HEK293 (cell line): ENCODE measurements around the gene CLEC4G.

Experiments used
- CTCF ChIA-PET: fragments of 350-600 bp; formaldehyde crosslinking; extraction: SDS; loops from one replicate; lab custom pipeline; 2021; ENCODE audit warnings: antibody characterized with exemption; lab: Yijun Ruan, JAX
- POLR2A ChIA-PET: fragments of 300-600 bp; formaldehyde crosslinking; extraction: SDS; loops from one replicate; lab custom pipeline; 2020; ENCODE audit warnings: antibody characterized with exemption, inconsistent platforms; lab: Yijun Ruan, JAX
- H3K27ac ChIP-seq: fragments of 200-500 bp; sonication (Bioruptor generic); 2 replicates; pipeline ENCODE4 v1.5.1; 2014; ENCODE audit warnings: low read depth, low read length, control low read depth, inconsistent platforms; ENCODE audit errors: extremely low read depth
- H3K36me3 ChIP-seq, 2 experiments: fragments of 200-500 bp in 1 of 2; sonication (Bioruptor generic) in 1 of 2; 1 replicate in 1 of 2; 2 replicates in 1 of 2; pipeline ENCODE4 v1.5.1; 2014 to 2017; ENCODE audit warnings: inconsistent platforms in 2 of 2, low read length in 2 of 2; ENCODE audit not compliant: control insufficient read depth in 2 of 2, insufficient read depth in 1 of 2
- H3K4me1 ChIP-seq: fragments of 200-500 bp; sonication (Bioruptor generic); 2 replicates; pipeline ENCODE4 v1.5.1; 2014; ENCODE audit warnings: mild to moderate bottlenecking, low read length, inconsistent platforms; ENCODE audit not compliant: control insufficient read depth, insufficient read depth
- H3K4me3 ChIP-seq: 2 replicates; pipeline ENCODE4 v1.5.1; 2011; ENCODE audit warnings: low read depth, mild to moderate bottlenecking, control low read depth, low read length, moderate library complexity
- H3K9me3 ChIP-seq: fragments of 200-500 bp; sonication (Bioruptor generic); 2 replicates; pipeline ENCODE4 v1.5.1; 2014; ENCODE audit warnings: low read depth, low read length, inconsistent platforms; ENCODE audit not compliant: control insufficient read depth, insufficient read depth
- GLIS2 ChIP-seq: fragments of 450-650 bp; formaldehyde crosslinking; IDR thresholded peaks from 2 replicates; pipeline ENCODE4 v1.5.1; 2016; ENCODE audit warnings: missing biosample characterization, missing genetic modification characterization
- HOXD13 ChIP-seq: sonication (generic); formaldehyde crosslinking; IDR thresholded peaks from 2 replicates; pipeline ENCODE4 v1.8.0; 2022; ENCODE audit warnings: missing genetic modification reagents, borderline replicate concordance
- MEIS1 ChIP-seq: sonication (generic); formaldehyde crosslinking; IDR thresholded peaks from 2 replicates; pipeline ENCODE4 v1.8.1; 2022; ENCODE audit warnings: missing genetic modification reagents, mild to moderate bottlenecking, borderline replicate concordance
- OVOL3 ChIP-seq: fragments of 450-650 bp; formaldehyde crosslinking; IDR thresholded peaks from 2 replicates; pipeline ENCODE4 v1.5.1; 2016; ENCODE audit warnings: missing biosample characterization, missing genetic modification characterization
- SCRT2 ChIP-seq: fragments of 450-650 bp; formaldehyde crosslinking; IDR thresholded peaks from 2 replicates; pipeline ENCODE4 v1.5.1; 2016; ENCODE audit warnings: missing biosample characterization, missing genetic modification characterization
- SP2 ChIP-seq: fragments of 450-650 bp; formaldehyde crosslinking; IDR thresholded peaks from 2 replicates; pipeline ENCODE4 v1.5.1; 2016; ENCODE audit warnings: missing biosample characterization, missing genetic modification characterization
- YY2 ChIP-seq: fragments of 450-650 bp; formaldehyde crosslinking; IDR thresholded peaks from 2 replicates; pipeline ENCODE4 v1.5.1; 2016; ENCODE audit warnings: missing biosample characterization, missing genetic modification characterization
- ZBTB21 ChIP-seq: fragments of 450-650 bp; formaldehyde crosslinking; IDR thresholded peaks from 2 replicates; pipeline ENCODE4 v1.5.1; 2017; ENCODE audit warnings: missing biosample characterization, missing genetic modification characterization
- ZIC2 ChIP-seq: fragments of 450-650 bp; formaldehyde crosslinking; IDR thresholded peaks from 2 replicates; pipeline ENCODE4 v1.5.1; 2016; ENCODE audit warnings: missing biosample characterization, missing genetic modification characterization
- ZNF174 ChIP-seq: fragments of 450-650 bp; formaldehyde crosslinking; IDR thresholded peaks from 2 replicates; pipeline ENCODE4 v1.5.0; 2017; ENCODE audit warnings: missing biosample characterization, mild to moderate bottlenecking, missing genetic modification characterization
- ZNF221 ChIP-seq: fragments of 450-650 bp; formaldehyde crosslinking; IDR thresholded peaks from 2 replicates; pipeline ENCODE4 v1.5.1; 2017; ENCODE audit warnings: missing biosample characterization, missing genetic modification characterization, borderline replicate concordance
- ZNF248 ChIP-seq: fragments of 450-650 bp; formaldehyde crosslinking; IDR thresholded peaks from 2 replicates; pipeline ENCODE4 v1.5.1; 2017; ENCODE audit warnings: missing biosample characterization, missing genetic modification characterization
- ZNF266 ChIP-seq: fragments of 450-650 bp; formaldehyde crosslinking; IDR thresholded peaks from 2 replicates; pipeline ENCODE4 v1.5.1; 2016; ENCODE audit warnings: missing biosample characterization, missing genetic modification characterization, low read depth
- ZNF324 ChIP-seq: fragments of 450-650 bp; formaldehyde crosslinking; IDR thresholded peaks from 2 replicates; pipeline ENCODE4 v1.5.1; 2016; ENCODE audit warnings: missing biosample characterization, missing genetic modification characterization
- ZNF350 ChIP-seq: fragments of 450-650 bp; formaldehyde crosslinking; IDR thresholded peaks from 2 replicates; pipeline ENCODE4 v1.5.0; 2017; ENCODE audit warnings: missing biosample characterization, mild to moderate bottlenecking, missing genetic modification characterization
- ZNF391 ChIP-seq: fragments of 450-650 bp; formaldehyde crosslinking; IDR thresholded peaks from 2 replicates; pipeline ENCODE4 v1.5.1; 2016; ENCODE audit warnings: low read depth, missing biosample characterization, missing genetic modification characterization, borderline replicate concordance
- ZNF416 ChIP-seq: fragments of 450-650 bp; formaldehyde crosslinking; IDR thresholded peaks from 2 replicates; pipeline ENCODE4 v1.5.1; 2016; ENCODE audit warnings: missing biosample characterization, missing genetic modification characterization
- ZNF501 ChIP-seq: fragments of 450-650 bp; formaldehyde crosslinking; IDR thresholded peaks from 2 replicates; pipeline ENCODE4 v1.5.1; 2016; ENCODE audit warnings: missing biosample characterization, missing genetic modification characterization
- ZNF514 ChIP-seq: fragments of 450-650 bp; formaldehyde crosslinking; IDR thresholded peaks from 2 replicates; pipeline ENCODE4 v1.5.1; 2016; ENCODE audit warnings: missing biosample characterization, missing genetic modification characterization
- ZNF561 ChIP-seq: fragments of 450-650 bp; IDR thresholded peaks from 2 replicates; pipeline ENCODE4 v1.5.1; 2018; ENCODE audit warnings: missing biosample characterization, missing genetic modification characterization, borderline replicate concordance
- ZNF623 ChIP-seq: fragments of 450-650 bp; formaldehyde crosslinking; IDR thresholded peaks from 2 replicates; pipeline ENCODE4 v1.5.1; 2016; ENCODE audit warnings: missing biosample characterization, missing genetic modification characterization
- ZNF658 ChIP-seq: fragments of 450-650 bp; formaldehyde crosslinking; IDR thresholded peaks from 2 replicates; pipeline ENCODE4; 2016; ENCODE audit warnings: missing biosample characterization, missing genetic modification characterization
- ZSCAN23 ChIP-seq: fragments of 450-650 bp; formaldehyde crosslinking; IDR thresholded peaks from 2 replicates; pipeline ENCODE4 v1.5.1; 2016; ENCODE audit warnings: missing biosample characterization, missing genetic modification characterization
- ZXDB ChIP-seq: fragments of 450-650 bp; formaldehyde crosslinking; IDR thresholded peaks from 2 replicates; pipeline ENCODE4 v1.5.1; 2016; ENCODE audit warnings: missing biosample characterization, missing genetic modification characterization
- TF ChIP-seq, protein P1 (sequence below): fragments of 450-650 bp; formaldehyde crosslinking; IDR thresholded peaks from 2 replicates; pipeline ENCODE4 v1.5.1; 2016; ENCODE audit warnings: missing biosample characterization, missing genetic modification characterization
- TF ChIP-seq, protein P2 (sequence below): fragments of 450-650 bp; formaldehyde crosslinking; IDR thresholded peaks from 2 replicates; pipeline ENCODE4 v1.5.1; 2016; ENCODE audit warnings: missing biosample characterization, missing genetic modification characterization
- TF ChIP-seq, protein P3 (sequence below): fragments of 450-650 bp; formaldehyde crosslinking; IDR thresholded peaks from 2 replicates; pipeline ENCODE4 v1.5.1; 2016; ENCODE audit warnings: missing biosample characterization, missing genetic modification characterization
- TF ChIP-seq, protein P4 (sequence below): fragments of 450-650 bp; formaldehyde crosslinking; IDR thresholded peaks from 2 replicates; pipeline ENCODE4; 2016; ENCODE audit warnings: missing biosample characterization, missing genetic modification characterization
- TF ChIP-seq, protein P5 (sequence below): fragments of 450-650 bp; formaldehyde crosslinking; IDR thresholded peaks from 2 replicates; pipeline ENCODE4 v1.5.1; 2016; ENCODE audit warnings: missing biosample characterization, missing genetic modification characterization, low read depth

CLEC4G gene

DNA sequence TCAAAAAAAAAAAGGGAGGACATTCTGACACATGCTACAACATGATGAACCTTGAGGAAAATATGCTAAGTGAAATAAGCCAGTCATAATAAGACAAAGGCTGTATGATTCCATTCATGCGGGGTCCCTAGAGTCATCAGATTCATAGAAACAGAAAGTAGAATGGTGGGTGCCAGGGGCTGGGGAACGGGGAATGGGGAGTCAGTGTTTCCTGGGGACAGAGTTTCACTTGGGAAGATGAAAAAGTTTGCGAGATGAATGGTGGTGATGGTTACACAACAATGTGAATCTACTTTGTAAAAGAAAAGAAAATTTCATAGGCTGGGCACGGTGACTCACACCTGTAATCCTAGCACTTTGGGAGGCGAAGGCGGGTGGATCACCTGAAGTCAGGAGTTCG lies 6.1 kb upstream of the CLEC4G start:
- Histone ChIP-seq H3K36me3 (no peaks in the 10 kb centered on the region), H3K4me1 (no peaks in the 10 kb centered on the region), H3K4me3 (no peak overlapping the region), H3K9me3 (no peaks in the 10 kb centered on the region), H3K27ac (no peak overlapping the region)
- ChIA-PET POLR2A (no interaction called here), CTCF (interaction anchor here (0.7 to 1.2 kb wide), 3 partner anchors 170 to 186 kb away, joined by 3 to 6 read pairs (median 3); no protein-coding TSS in a partner anchor)
- TF ChIP-seq, protein P1, sequence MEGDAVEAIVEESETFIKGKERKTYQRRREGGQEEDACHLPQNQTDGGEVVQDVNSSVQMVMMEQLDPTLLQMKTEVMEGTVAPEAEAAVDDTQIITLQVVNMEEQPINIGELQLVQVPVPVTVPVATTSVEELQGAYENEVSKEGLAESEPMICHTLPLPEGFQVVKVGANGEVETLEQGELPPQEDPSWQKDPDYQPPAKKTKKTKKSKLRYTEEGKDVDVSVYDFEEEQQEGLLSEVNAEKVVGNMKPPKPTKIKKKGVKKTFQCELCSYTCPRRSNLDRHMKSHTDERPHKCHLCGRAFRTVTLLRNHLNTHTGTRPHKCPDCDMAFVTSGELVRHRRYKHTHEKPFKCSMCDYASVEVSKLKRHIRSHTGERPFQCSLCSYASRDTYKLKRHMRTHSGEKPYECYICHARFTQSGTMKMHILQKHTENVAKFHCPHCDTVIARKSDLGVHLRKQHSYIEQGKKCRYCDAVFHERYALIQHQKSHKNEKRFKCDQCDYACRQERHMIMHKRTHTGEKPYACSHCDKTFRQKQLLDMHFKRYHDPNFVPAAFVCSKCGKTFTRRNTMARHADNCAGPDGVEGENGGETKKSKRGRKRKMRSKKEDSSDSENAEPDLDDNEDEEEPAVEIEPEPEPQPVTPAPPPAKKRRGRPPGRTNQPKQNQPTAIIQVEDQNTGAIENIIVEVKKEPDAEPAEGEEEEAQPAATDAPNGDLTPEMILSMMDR (tag by site-specific recombination): no peak
- TF ChIP-seq ZIC2 (tag by site-specific recombination): no peak
- TF ChIP-seq ZNF266 (tag by site-specific recombination): no peak
- no peak for TF ChIP-seq ZNF324
- TF ChIP-seq, protein P2, sequence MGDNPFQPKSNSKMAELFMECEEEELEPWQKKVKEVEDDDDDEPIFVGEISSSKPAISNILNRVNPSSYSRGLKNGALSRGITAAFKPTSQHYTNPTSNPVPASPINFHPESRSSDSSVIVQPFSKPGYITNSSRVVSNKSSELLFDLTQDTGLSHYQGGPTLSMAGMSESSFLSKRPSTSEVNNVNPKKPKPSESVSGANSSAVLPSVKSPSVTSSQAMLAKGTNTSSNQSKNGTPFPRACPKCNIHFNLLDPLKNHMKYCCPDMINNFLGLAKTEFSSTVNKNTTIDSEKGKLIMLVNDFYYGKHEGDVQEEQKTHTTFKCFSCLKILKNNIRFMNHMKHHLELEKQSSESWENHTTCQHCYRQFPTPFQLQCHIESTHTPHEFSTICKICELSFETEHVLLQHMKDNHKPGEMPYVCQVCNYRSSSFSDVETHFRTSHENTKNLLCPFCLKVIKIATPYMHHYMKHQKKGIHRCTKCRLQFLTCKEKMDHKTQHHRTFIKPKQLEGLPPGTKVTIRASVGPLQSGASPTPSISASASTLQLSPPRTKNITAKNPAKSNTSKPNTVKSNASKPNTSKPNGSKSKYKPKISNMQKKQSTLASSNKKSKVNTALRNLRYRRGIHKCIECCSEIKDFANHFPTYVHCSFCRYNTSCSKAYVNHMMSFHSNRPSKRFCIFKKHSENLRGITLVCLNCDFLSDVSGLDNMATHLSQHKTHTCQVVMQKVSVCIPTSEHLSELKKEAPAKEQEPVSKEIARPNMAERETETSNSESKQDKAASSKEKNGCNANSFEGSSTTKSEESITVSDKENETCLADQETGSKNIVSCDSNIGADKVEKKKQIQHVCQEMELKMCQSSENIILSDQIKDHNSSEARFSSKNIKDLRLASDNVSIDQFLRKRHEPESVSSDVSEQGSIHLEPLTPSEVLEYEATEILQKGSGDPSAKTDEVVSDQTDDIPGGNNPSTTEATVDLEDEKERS (tag by site-specific recombination): no peak
- TF ChIP-seq ZXDB: no peak
- no peak for TF ChIP-seq ZNF416 (tag by site-specific recombination)
- TF ChIP-seq SP2 (tag by site-specific recombination): no peak
- TF ChIP-seq GLIS2 (tag by site-specific recombination): no peak
- TF ChIP-seq ZNF623 (tag by site-specific recombination): no peak
- no peak for TF ChIP-seq ZNF501 (tag by site-specific recombination)
- no peak for TF ChIP-seq YY2 (tag by site-specific recombination)
- TF ChIP-seq ZNF174: no peak
- TF ChIP-seq ZNF248: no peak

DNA sequence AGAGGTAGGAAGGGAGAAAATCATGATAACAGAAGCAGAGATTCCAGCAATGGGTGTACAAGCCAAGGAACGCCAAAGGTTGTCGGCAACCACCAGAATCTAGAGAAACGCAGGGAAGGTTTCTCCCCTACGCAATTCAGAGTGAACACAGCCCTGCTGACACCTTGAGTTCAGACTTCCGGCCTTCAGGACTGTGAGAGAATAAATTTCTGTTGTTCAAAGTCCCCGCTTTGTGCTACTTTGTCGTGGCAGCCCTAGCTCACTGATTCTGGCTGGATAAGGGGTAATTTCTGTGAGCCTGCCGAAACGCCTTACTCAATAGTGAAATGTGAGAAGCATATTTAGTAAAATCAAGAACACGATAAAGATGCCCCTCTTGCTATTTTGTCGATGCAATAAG lies 5.3 kb upstream of the CLEC4G start:
- no peaks in the 10 kb centered on the region for H3K36me3 ChIP-seq
- H3K4me1 ChIP-seq: no peaks in the 10 kb centered on the region
- H3K4me3 ChIP-seq: no peak overlapping the region
- H3K27ac ChIP-seq: no peak overlapping the region
- POLR2A ChIA-PET: no interaction called here
- H3K9me3 ChIP-seq: no peaks in the 10 kb centered on the region
- CTCF ChIA-PET: interaction anchor here (0.7 to 0.8 kb wide), 2 partner anchors 169 to 185 kb away, joined by 3 read pairs; no protein-coding TSS in a partner anchor
- TF ChIP-seq, protein P3, sequence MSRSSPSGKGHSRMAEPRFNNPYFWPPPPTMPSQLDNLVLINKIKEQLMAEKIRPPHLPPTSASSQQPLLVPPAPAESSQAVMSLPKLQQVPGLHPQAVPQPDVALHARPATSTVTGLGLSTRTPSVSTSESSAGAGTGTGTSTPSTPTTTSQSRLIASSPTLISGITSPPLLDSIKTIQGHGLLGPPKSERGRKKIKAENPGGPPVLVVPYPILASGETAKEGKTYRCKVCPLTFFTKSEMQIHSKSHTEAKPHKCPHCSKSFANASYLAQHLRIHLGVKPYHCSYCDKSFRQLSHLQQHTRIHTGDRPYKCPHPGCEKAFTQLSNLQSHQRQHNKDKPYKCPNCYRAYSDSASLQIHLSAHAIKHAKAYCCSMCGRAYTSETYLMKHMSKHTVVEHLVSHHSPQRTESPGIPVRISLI (tag by site-specific recombination): no peak
- TF ChIP-seq HOXD13 (CRISPR knock-in tag): no peak
- TF ChIP-seq ZNF514: no peak
- no peak for TF ChIP-seq ZNF391
- TF ChIP-seq SCRT2 (tag by site-specific recombination): no peak
- no peak for TF ChIP-seq ZBTB21 (tag by site-specific recombination)
- TF ChIP-seq ZNF350 (tag by site-specific recombination): no peak
- TF ChIP-seq, protein P4, sequence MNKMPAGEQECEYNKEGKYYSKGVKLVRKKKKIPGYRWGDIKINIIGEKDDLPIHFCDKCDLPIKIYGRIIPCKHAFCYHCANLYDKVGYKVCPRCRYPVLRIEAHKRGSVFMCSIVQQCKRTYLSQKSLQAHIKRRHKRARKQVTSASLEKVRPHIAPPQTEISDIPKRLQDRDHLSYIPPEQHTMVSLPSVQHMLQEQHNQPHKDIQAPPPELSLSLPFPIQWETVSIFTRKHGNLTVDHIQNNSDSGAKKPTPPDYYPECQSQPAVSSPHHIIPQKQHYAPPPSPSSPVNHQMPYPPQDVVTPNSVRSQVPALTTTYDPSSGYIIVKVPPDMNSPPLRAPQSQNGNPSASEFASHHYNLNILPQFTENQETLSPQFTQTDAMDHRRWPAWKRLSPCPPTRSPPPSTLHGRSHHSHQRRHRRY: no peak
- no peak for TF ChIP-seq MEIS1 (CRISPR knock-in tag)
- TF ChIP-seq, protein P5, sequence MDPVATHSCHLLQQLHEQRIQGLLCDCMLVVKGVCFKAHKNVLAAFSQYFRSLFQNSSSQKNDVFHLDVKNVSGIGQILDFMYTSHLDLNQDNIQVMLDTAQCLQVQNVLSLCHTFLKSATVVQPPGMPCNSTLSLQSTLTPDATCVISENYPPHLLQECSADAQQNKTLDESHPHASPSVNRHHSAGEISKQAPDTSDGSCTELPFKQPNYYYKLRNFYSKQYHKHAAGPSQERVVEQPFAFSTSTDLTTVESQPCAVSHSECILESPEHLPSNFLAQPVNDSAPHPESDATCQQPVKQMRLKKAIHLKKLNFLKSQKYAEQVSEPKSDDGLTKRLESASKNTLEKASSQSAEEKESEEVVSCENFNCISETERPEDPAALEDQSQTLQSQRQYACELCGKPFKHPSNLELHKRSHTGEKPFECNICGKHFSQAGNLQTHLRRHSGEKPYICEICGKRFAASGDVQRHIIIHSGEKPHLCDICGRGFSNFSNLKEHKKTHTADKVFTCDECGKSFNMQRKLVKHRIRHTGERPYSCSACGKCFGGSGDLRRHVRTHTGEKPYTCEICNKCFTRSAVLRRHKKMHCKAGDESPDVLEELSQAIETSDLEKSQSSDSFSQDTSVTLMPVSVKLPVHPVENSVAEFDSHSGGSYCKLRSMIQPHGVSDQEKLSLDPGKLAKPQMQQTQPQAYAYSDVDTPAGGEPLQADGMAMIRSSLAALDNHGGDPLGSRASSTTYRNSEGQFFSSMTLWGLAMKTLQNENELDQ (tag by site-specific recombination): no peak
- TF ChIP-seq ZNF561 (tag by site-specific recombination): no peak
- no peak for TF ChIP-seq ZSCAN23 (tag by site-specific recombination)
- TF ChIP-seq OVOL3 (tag by site-specific recombination): no peak
- TF ChIP-seq ZNF658 (tag by site-specific recombination): no peak
- TF ChIP-seq ZNF221 (tag by site-specific recombination): no peak
